GM12864 (cell line): ENCODE measurements around the gene DCLK3.

Experiments used
- DNase-seq: peaks from one replicate; pipeline ENCODE4 v3.0.0-alpha.2; 2011; ENCODE audit warnings: low read depth
- H3K4me3 ChIP-seq: 2 replicates; pipeline ENCODE4 v1.5.1; 2011; ENCODE audit warnings: mild to moderate bottlenecking, low read depth, low read length, control low read depth
- CTCF ChIP-seq: IDR thresholded peaks from 2 replicates; pipeline ENCODE4 v1.5.1; 2011; ENCODE audit warnings: low read depth, mild to moderate bottlenecking, moderate library complexity, low read length, control low read depth, inconsistent platforms; ENCODE audit errors: missing control alignments

DCLK3 gene

GRCh38 chr3:36786921-36787890, 22.9 kb upstream of the DCLK3 start:
- H3K4me3 ChIP-seq = no peak overlapping the region
- no peak for DNase-seq
- no peak for TF ChIP-seq CTCF

- H3K4me3 ChIP-seq = no peak overlapping the region
- TF ChIP-seq CTCF = no peak
- DNase-seq = no peak
Observed at GRCh38 chr3:36784138-36784635, 19.8 kb upstream of the DCLK3 start.

- H3K4me3 ChIP-seq = no peak overlapping the region
- DNase-seq = no peak
- no peak for TF ChIP-seq CTCF
Observed at GRCh38 chr3:36777424-36778218, 13.3 kb upstream of the DCLK3 start.

- TF ChIP-seq CTCF = no peak
- no peak for DNase-seq
- H3K4me3 ChIP-seq = no peak overlapping the region
Observed at GRCh38 chr3:36776436-36776835, 12.1 kb upstream of the DCLK3 start.

- no peak overlapping the region for H3K4me3 ChIP-seq
- TF ChIP-seq CTCF = no peak
- DNase-seq = no peak
Observed at GRCh38 chr3:36774052-36774451, 9.7 kb upstream of the DCLK3 start.

GRCh38 chr3:36771931-36772330, 7.6 kb upstream of the DCLK3 start:
- H3K4me3 ChIP-seq = no peak overlapping the region
- DNase-seq = no peak
- TF ChIP-seq CTCF = no peak
